GM23248 (cell line): ENCODE measurements around the gene IGSF5.

Source experiments
- EZH2 ChIP-seq: fragments of 200-600 bp; sonication (generic); IDR thresholded peaks from 2 replicates; pipeline ENCODE4 v1.6.1; 2018; ENCODE audit warnings: antibody characterized with exemption, mild to moderate bottlenecking; ENCODE audit not compliant: insufficient read depth, poor library complexity, severe bottlenecking
- EZH2phosphoT487 ChIP-seq: fragments of 200-600 bp; sonication (generic); IDR thresholded peaks from 2 replicates; pipeline ENCODE4 v1.6.1; 2018; ENCODE audit warnings: antibody characterized with exemption, moderate library complexity, mild to moderate bottlenecking, low read depth; ENCODE audit not compliant: insufficient read depth

- TF ChIP-seq EZH2phosphoT487 (no peak), EZH2 (no peak)
Observed at GRCh38 chr21:39775816-39776215, 30.8 kb downstream of the IGSF5 start.
